Epithelial cell of proximal tubule (primary cell): ENCODE measurements around the gene RTN1. TPM values are rescaled to one million over a fixed set of nuclear protein-coding genes. Genes with fewer than 3 reads are reported as not detected.

Experiments
- DNase-seq: peaks from one replicate; pipeline ENCODE4 v3.0.0-alpha.2; 2011; ENCODE audit warnings: low read depth
- H3K4me3 ChIP-seq: 2 replicates; pipeline ENCODE4 v1.5.1; 2011; ENCODE audit warnings: low read depth, mild to moderate bottlenecking, low read length
- total RNA-seq: library from RNA; depleted of rRNA; stranded (reverse); fragments of >200 nt; gene quantifications from 2 replicates; pipeline ENCODE4 v1.2.3, GENCODE V29; 2015
- TF ChIP-seq, protein P1 (sequence below): conservative IDR thresholded peaks from 2 replicates; pipeline ENCODE4 v1.5.1; 2012; ENCODE audit warnings: low read depth, mild to moderate bottlenecking, low read length

The RTN1 gene
- total RNA-seq, 1 donor from 2014 or later, result 0.35 TPM

DNA sequence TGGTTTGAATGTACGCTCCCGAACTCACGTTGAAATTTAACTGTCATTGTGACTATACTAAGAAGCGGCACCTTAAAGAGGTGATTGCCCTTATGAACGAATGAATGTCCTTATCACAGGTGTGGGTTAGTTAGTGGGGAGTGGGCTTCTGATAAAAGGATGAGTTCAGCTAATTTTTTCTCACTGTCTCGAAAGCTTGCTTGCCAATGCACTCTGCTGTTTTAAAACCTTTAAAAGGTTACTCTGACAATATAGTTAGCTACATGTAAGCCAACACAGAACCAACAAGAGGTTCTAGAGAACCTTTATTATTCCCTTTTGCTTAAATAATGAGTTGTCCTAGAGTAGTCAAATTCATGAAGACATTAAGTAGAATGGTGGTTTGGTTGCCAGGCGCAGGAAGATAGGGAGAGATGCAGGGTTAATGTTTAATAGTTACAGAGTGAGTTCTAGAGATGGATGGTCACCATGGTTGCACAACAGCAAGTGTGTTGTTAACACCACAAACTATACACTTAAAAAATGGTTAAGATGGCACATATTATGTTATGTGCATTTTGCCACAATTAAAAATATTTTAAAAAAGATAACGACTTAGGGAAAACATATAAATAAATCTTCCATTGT is 26.3 kb downstream of the RTN1 start:
- DNase-seq, result no peak
- no peak overlapping the region for H3K4me3 ChIP-seq
- TF ChIP-seq, protein P1, sequence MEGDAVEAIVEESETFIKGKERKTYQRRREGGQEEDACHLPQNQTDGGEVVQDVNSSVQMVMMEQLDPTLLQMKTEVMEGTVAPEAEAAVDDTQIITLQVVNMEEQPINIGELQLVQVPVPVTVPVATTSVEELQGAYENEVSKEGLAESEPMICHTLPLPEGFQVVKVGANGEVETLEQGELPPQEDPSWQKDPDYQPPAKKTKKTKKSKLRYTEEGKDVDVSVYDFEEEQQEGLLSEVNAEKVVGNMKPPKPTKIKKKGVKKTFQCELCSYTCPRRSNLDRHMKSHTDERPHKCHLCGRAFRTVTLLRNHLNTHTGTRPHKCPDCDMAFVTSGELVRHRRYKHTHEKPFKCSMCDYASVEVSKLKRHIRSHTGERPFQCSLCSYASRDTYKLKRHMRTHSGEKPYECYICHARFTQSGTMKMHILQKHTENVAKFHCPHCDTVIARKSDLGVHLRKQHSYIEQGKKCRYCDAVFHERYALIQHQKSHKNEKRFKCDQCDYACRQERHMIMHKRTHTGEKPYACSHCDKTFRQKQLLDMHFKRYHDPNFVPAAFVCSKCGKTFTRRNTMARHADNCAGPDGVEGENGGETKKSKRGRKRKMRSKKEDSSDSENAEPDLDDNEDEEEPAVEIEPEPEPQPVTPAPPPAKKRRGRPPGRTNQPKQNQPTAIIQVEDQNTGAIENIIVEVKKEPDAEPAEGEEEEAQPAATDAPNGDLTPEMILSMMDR, result no peak

DNA sequence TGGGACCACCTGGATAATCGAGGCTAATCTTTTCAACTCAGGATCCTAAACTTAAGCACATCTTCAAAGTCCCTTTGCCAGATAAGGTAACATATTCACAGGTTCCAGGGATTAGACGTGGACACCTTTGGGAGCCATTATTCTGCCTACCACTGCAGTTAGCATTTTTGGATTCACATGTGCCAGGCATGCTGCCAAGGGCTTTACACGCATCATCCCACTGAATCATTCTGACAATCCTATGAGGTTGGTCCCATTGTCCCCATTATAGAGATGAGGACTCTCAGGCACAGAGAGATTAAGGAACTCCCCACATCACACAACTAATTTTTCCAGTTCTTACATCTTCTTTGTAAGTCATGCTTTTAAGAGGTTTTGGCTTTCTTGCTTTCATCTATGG is 34.5 kb downstream of the RTN1 start:
- TF ChIP-seq, protein P1, result no peak
- H3K4me3 ChIP-seq, result no peak overlapping the region
- no peak for DNase-seq

DNA sequence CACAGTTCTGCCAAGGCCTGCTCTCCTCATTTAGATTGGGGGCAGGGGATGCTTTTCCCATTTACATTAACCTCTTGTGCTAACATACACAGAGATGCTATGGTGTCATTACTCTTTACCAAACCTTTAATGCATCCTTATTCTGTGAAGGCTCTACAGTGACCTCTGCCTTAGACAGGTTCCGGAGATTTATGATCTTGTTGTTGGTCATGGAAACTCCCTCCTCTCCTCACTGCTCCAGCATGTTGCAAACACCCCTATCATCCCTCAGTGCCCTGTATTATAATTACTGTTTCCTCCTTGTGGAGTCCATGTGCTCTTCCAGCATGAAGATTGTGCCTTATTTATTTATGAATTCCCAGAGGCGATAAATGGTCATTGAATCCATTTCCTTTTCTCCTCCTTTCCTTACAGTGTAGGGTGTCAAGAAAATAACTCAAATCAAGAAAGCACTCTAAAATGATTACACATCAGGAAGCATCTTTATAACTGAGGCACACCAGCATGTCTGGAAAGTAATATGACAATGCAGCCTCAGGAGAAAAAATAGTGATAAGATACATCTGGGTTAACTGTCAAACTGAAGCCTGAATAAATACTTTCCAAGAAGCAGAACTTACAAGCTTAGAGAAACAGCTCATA is 37.8 kb downstream of the RTN1 start:
- DNase-seq, result no peak
- TF ChIP-seq, protein P1, result no peak
- no peak overlapping the region for H3K4me3 ChIP-seq

DNA sequence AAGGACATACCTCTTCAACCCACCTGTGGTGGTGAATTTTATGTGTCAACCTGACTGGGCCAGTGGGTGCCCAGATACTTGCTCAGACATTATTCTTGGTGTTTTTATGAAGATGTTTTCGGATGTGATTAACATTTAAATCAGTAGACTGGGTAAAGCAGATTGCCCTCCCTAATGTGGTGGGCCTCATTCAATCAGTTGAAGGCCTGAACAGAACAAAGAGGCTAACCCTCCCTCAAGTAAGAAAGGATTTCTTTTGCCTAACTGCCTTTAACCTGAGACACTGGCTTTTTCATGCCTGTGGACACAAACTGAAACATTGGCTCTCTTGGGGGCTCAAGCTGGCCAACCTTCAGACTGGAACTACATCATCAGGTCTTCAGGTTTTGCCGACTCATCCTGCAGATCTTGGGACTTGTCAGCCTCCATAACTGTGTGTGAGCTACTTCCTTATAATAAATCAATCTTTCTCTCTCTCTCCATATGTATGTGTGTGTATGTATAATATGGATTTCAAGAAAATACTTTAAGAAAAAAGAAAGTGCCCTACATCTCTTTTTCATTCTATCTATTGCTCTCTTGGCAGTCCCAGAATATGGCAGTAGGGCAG is 39.4 kb downstream of the RTN1 start:
- DNase-seq, result no peak
- no peak overlapping the region for H3K4me3 ChIP-seq
- TF ChIP-seq, protein P1, result no peak

GRCh38 chr14:59830338-59830734 is 40.2 kb downstream of the RTN1 start:
- TF ChIP-seq, protein P1, result no peak
- DNase-seq, result no peak
- H3K4me3 ChIP-seq, result no peak overlapping the region

GRCh38 chr14:59829469-59830337 is 40.9 kb downstream of the RTN1 start:
- no peak for DNase-seq
- H3K4me3 ChIP-seq, result no peak overlapping the region
- TF ChIP-seq, protein P1, result no peak
